Epithelial cell of proximal tubule (primary cell): ENCODE data around the gene ZNF436. TPM values are rescaled to one million over a fixed set of nuclear protein-coding genes. Genes with fewer than 3 reads are reported as not detected.
"Not testable (repeated sequence)": the region's sequence is repeated elsewhere in the genome, so short reads cannot be mapped to it uniquely, and the experiment has no call there.

Source experiments
- DNase-seq: peaks from one replicate; pipeline ENCODE4 v3.0.0-alpha.2; 2011; ENCODE audit warnings: low read depth
- H3K4me3 ChIP-seq: 2 replicates; pipeline ENCODE4 v1.5.1; 2011; ENCODE audit warnings: low read depth, mild to moderate bottlenecking, low read length
- CTCF ChIP-seq: conservative IDR thresholded peaks from 2 replicates; pipeline ENCODE4 v1.5.1; 2012; ENCODE audit warnings: low read depth, mild to moderate bottlenecking, low read length
- total RNA-seq: library from RNA; depleted of rRNA; stranded (reverse); fragments of >200 nt; gene quantifications from 2 replicates; pipeline ENCODE4 v1.2.3, GENCODE V29; 2015

Gene ZNF436
- total RNA-seq, 1 donor from 2014 or later = 8.0 TPM

- no peak overlapping the region for H3K4me3 ChIP-seq
Observed at GRCh38 chr1:23383577-23384311, 14.1 kb upstream of the ZNF436 start.

DNA sequence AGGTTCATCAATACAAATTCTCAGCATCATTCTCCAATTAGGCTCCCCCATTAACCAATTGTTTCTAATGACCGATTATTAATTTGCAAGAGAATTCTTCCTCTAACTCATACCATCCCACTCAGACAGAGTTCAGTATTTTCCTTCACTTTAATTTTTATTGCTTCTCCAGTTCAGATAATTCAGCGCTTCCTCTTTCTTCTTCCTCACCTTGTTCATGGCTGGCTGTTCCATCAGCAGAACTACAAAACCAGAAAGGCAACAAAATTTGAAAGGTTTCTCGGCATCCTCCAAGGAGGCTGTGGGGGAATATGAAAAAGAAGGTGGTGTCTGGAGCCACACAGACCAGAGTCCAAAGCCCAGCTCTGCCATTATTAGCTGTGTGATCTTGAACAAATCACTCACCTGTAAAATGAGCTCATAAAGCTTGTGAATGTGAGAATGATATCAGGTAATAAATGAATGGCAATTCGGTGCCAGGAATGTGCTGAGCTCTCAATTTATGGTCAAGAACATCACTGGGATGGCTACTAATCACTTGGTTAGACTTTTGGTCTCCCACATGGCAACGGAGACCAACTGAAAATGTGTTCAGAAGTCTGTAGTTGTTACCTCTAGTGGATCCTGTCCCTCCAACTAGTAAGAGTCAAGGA, 11.7 kb upstream of the ZNF436 start:
- DNase-seq = no peak
- H3K4me3 ChIP-seq = no peak overlapping the region
- no peak for TF ChIP-seq CTCF

More at GRCh38 chr1:23383577-23384311, 14.1 kb upstream of the ZNF436 start:
- no peak for DNase-seq
- no peak for TF ChIP-seq CTCF

DNA sequence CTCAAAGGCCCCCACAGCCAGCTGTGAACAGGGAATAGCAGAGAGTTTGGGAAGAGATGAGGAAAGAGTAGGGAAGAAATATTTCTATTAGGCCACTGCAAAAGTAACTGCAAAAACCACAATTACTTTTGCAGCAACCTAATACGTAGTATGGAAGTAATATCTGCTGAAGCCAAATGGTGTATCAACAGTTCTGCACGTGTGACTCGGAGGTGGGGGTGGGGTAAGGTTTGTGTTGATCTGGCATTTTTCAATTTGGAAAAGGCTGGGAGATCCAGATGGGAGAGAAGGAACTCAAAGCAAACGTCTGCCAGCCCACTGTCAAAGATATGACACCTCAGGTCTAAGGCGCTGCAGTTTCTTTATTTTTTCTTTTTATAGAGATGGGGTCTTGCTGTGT, 11.1 kb upstream of the ZNF436 start:
- TF ChIP-seq CTCF = no peak
- DNase-seq = no peak
- no peak overlapping the region for H3K4me3 ChIP-seq

DNA sequence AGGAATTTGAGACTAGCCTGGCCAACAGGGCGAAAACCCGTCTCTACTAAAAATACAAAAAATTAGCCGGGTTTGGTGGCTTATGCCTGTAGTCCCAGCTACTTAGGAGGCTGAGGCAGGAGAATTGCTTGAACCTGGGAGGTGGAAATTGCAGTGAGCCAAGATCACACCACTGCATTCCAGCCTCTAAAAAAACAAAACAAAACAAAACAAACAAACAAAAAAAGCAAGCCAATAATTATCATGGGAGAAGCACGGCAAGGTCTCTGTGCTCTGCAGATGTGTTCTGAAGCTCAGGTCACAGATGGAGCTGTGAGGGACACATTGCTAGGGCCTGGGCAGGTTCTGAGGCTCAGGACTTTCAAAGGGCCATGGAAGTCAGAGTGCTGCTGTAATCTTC, 10.6 kb upstream of the ZNF436 start:
- H3K4me3 ChIP-seq, DNase-seq: not testable (repeated sequence)

- no peak overlapping the region for H3K4me3 ChIP-seq
- TF ChIP-seq CTCF = no peak
- no peak for DNase-seq
Observed at GRCh38 chr1:23376890-23377811, 7.5 kb upstream of the ZNF436 start.

- H3K4me3 ChIP-seq, DNase-seq: not testable (repeated sequence)
Observed at GRCh38 chr1:23374079-23374735, 4.6 kb upstream of the ZNF436 start.

DNA sequence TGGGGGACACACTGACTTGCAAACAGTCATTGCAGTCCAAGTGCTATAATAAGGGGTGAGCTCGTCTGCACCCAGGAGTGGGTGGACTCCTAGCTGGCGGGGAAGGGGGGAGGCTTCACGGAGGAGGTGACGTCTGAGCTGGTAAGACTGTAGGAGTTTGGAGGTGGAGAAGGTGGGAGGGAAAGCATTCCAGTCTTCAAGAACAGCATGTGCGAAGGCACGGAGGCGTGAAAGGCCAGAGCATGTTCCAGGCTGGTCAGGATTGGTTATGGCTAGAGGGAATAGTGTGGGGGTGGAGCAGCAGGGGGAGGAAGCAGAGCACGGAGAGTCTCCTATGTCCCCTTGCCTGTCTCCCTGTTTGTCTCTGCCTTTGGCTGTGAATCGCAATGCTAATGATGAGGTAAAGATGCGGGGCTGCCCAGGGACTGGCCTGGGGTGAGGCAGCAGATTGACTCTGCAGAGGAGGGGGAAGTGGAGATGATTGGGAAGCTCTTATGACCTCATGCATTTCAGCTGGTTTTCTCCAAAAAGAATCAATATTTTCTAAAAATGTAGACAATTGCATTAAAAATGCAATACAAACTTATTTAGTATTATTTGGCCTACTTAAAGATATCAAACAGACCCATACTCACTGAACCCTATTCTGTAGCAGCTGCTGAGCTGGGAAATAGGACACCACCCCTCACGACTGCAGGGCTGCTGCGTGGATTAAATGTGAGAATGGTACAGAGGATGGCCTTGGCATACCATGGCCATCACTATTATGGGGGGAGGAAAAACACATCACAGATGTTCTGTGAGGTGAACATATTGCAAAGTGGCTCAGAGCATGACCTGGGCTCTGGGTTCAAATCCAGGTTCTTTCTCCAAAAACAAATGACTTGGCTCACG, 2.6 kb upstream of the ZNF436 start:
- no peak for DNase-seq
- no peak for TF ChIP-seq CTCF
- no peak overlapping the region for H3K4me3 ChIP-seq
